ENCODE measurements around the gene XXYLT1.

DNA sequence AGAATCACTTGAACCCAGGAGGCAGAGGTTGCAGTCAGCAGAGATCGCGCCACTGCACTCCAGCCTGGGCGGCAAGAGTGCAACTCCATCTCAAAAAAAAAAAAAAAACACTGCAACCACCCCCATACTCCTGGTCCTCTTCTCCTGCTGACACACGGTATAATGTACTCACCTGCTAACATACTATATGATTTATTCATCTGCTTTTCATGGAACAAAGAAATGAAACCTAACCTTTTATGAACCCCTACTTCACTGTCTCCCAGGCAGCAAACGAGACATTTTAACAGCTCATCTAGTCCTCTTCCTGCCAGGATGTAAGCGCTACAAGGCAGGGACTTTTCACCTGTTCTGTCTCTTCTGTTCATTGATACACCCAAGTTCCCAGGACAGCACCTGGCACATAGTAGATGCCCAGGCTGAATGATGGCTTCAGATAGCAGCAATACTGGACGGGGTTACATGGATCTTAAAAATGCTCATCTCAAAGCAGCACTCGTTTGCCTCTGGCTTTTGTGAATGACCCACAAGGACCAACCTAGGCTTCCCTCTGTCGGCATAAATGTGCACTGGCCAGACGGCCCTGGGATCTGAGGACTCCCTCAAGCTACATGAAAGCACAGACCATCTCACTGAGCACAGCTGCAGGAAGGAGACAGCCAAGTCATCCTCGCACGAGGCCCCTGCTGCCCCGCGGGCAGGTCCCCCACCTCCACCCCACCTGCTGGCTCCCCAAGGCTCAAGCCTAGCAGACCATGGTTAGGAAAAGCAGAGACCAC is 20.3 kb downstream of the XXYLT1 start:
- TF ChIP-seq, protein P1, sequence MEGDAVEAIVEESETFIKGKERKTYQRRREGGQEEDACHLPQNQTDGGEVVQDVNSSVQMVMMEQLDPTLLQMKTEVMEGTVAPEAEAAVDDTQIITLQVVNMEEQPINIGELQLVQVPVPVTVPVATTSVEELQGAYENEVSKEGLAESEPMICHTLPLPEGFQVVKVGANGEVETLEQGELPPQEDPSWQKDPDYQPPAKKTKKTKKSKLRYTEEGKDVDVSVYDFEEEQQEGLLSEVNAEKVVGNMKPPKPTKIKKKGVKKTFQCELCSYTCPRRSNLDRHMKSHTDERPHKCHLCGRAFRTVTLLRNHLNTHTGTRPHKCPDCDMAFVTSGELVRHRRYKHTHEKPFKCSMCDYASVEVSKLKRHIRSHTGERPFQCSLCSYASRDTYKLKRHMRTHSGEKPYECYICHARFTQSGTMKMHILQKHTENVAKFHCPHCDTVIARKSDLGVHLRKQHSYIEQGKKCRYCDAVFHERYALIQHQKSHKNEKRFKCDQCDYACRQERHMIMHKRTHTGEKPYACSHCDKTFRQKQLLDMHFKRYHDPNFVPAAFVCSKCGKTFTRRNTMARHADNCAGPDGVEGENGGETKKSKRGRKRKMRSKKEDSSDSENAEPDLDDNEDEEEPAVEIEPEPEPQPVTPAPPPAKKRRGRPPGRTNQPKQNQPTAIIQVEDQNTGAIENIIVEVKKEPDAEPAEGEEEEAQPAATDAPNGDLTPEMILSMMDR (IDR thresholded peaks at IDR 0.05 in 2 of 3, conservative IDR thresholded peaks at IDR 0.05 in 1 of 3; ENCODE audit: insufficient read depth in 2 of 3, low read depth in 1 of 3, low read length in 3 of 3), result no peak
- TF ChIP-seq SPI1 (IDR thresholded peaks at IDR 0.05; ENCODE audit: borderline replicate concordance, low read depth, low read length) (no peak), DPF2 (IDR thresholded peaks at IDR 0.05) (no peak), RAD21 (CRISPR knock-in tag; conservative IDR thresholded peaks at IDR 0.05 in 1 of 2, IDR thresholded peaks at IDR 0.05 in 1 of 2) (no peak), JUND (IDR thresholded peaks at IDR 0.05; ENCODE audit: borderline replicate concordance, low read depth, low read length) (no peak), JUND (tag; IDR thresholded peaks at IDR 0.05; ENCODE audit: borderline replicate concordance, low read depth, low read length) (no peak), GTF2F1 (IDR thresholded peaks at IDR 0.05; ENCODE audit: low read depth, low read length) (no peak), PHTF2 (CRISPR knock-in tag; IDR thresholded peaks at IDR 0.05) (no peak), SAFB (IDR thresholded peaks at IDR 0.05; ENCODE audit: borderline replicate concordance, low read depth, low read length) (no peak), TEAD1 (CRISPR knock-in tag; IDR thresholded peaks at IDR 0.05) (no peak)
- TF ChIP-seq, protein P2, sequence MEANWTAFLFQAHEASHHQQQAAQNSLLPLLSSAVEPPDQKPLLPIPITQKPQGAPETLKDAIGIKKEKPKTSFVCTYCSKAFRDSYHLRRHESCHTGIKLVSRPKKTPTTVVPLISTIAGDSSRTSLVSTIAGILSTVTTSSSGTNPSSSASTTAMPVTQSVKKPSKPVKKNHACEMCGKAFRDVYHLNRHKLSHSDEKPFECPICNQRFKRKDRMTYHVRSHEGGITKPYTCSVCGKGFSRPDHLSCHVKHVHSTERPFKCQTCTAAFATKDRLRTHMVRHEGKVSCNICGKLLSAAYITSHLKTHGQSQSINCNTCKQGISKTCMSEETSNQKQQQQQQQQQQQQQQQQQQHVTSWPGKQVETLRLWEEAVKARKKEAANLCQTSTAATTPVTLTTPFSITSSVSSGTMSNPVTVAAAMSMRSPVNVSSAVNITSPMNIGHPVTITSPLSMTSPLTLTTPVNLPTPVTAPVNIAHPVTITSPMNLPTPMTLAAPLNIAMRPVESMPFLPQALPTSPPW (CRISPR knock-in tag; IDR thresholded peaks at IDR 0.05), result no peak
- TF ChIP-seq, protein P3, sequence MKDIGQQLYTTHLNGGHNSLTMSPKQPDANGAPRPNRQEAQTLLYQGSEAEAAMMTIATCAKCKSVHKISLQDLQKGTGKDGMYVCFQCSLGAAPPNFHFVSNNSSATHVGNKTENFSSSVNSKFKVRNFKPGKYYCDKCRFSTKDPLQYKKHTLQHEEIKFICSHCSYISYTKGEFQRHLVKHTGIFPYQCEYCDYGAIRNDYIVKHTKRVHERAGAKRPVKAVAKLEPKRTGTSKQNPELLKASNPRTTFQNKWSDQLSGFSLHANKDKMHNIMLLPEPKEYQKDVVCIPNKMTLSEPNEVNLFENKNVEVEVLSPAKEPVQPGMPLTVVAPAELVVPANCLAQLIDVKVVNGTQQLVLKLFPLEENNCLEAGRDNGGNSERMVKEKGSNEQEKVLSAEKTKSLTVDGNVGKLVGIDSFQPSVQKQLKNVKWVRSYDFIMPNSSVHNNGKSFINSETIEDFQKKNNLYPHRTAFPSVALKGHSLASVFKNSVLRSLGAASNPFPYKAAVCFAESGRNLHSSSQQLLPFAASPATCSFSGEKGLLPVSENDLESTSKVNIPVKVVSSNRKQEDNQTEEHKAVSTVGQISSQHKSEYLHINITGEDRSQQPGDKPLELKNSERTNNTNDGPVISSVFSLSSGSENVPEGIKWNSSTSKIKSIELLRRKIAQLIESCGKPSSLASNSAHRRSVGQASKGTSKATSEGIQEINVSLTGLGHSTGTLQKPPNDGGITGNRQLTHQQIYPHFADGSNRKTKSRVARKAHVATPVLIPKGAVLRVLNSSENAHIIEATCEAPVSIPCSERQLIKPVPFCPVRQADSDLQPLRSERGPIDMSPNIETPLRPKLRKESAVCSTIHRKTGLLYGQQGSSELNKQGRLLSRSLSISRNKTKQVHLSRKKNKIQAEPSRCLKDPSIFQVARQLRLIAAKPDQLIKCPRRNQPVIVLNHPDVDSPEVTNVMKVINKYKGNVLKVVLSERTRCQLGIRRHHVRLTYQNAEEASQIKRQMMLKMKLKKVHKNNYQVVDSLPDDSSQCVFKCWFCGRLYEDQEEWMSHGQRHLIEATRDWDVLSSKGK (CRISPR knock-in tag; IDR thresholded peaks at IDR 0.05), result no peak
- TF ChIP-seq, protein P4, sequence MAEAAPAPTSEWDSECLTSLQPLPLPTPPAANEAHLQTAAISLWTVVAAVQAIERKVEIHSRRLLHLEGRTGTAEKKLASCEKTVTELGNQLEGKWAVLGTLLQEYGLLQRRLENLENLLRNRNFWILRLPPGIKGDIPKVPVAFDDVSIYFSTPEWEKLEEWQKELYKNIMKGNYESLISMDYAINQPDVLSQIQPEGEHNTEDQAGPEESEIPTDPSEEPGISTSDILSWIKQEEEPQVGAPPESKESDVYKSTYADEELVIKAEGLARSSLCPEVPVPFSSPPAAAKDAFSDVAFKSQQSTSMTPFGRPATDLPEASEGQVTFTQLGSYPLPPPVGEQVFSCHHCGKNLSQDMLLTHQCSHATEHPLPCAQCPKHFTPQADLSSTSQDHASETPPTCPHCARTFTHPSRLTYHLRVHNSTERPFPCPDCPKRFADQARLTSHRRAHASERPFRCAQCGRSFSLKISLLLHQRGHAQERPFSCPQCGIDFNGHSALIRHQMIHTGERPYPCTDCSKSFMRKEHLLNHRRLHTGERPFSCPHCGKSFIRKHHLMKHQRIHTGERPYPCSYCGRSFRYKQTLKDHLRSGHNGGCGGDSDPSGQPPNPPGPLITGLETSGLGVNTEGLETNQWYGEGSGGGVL (CRISPR knock-in tag; IDR thresholded peaks at IDR 0.05), result no peak
- TF ChIP-seq, protein P5, sequence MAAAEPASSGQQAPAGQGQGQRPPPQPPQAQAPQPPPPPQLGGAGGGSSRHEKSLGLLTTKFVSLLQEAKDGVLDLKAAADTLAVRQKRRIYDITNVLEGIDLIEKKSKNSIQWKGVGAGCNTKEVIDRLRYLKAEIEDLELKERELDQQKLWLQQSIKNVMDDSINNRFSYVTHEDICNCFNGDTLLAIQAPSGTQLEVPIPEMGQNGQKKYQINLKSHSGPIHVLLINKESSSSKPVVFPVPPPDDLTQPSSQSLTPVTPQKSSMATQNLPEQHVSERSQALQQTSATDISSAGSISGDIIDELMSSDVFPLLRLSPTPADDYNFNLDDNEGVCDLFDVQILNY (CRISPR knock-in tag; IDR thresholded peaks at IDR 0.05), result no peak

All from K562 (cell line).